ENCODE measurements around the gene CYP2W1. TPM values are rescaled to one million over a fixed set of nuclear protein-coding genes. Genes with fewer than 3 reads are reported as not detected.

The CYP2W1 gene
- total RNA-seq, 1 donor from 2014 or later, result not detected

GRCh38 chr7:1011297-1012003, 28.5 kb downstream of the CYP2W1 start:
- no peak for DNase-seq (ENCODE audit: extremely low read depth, low read depth, low spot score)

GRCh38 chr7:1012004-1012715, 29.2 kb downstream of the CYP2W1 start:
- no peak for DNase-seq (ENCODE audit: extremely low read depth, low read depth, low spot score)

GRCh38 chr7:1012716-1013095, 29.7 kb downstream of the CYP2W1 start:
- no peak for DNase-seq (ENCODE audit: extremely low read depth, low read depth, low spot score)

GRCh38 chr7:1013581-1013980, 30.6 kb downstream of the CYP2W1 start:
- no peak for DNase-seq (ENCODE audit: extremely low read depth, low read depth, low spot score)

- no peak for DNase-seq (ENCODE audit: extremely low read depth, low read depth, low spot score)
Observed at GRCh38 chr7:1014681-1015080, 31.7 kb downstream of the CYP2W1 start.

- no peak for DNase-seq (ENCODE audit: extremely low read depth, low read depth, low spot score)
Observed at GRCh38 chr7:1015196-1016121, 32.5 kb downstream of the CYP2W1 start.

GRCh38 chr7:1016577-1017531, 33.9 kb downstream of the CYP2W1 start:
- DNase-seq (ENCODE audit: extremely low read depth, low read depth, low spot score), result no peak

GRCh38 chr7:1017586-1018333, 34.8 kb downstream of the CYP2W1 start:
- DNase-seq (ENCODE audit: extremely low read depth, low read depth, low spot score), result no peak

- no peak for DNase-seq (ENCODE audit: extremely low read depth, low read depth, low spot score)
Observed at GRCh38 chr7:1018334-1018695, 35.3 kb downstream of the CYP2W1 start.

- DNase-seq (ENCODE audit: extremely low read depth, low read depth, low spot score), result no peak
Observed at GRCh38 chr7:1019255-1019785, 36.3 kb downstream of the CYP2W1 start.

- no peak for DNase-seq (ENCODE audit: extremely low read depth, low read depth, low spot score)
Observed at GRCh38 chr7:1019789-1020610, 37.0 kb downstream of the CYP2W1 start.

- no peak for DNase-seq (ENCODE audit: extremely low read depth, low read depth, low spot score)
Observed at GRCh38 chr7:1020849-1021251, 37.9 kb downstream of the CYP2W1 start.

GRCh38 chr7:1021366-1021765, 38.4 kb downstream of the CYP2W1 start:
- DNase-seq (ENCODE audit: extremely low read depth, low read depth, low spot score), result no peak

GRCh38 chr7:1021931-1022330, 39.0 kb downstream of the CYP2W1 start:
- no peak for DNase-seq (ENCODE audit: extremely low read depth, low read depth, low spot score)

GRCh38 chr7:1022356-1022755, 39.4 kb downstream of the CYP2W1 start:
- DNase-seq (ENCODE audit: extremely low read depth, low read depth, low spot score), result no peak

GRCh38 chr7:1022801-1023465, 40.0 kb downstream of the CYP2W1 start:
- no peak for DNase-seq (ENCODE audit: extremely low read depth, low read depth, low spot score)

GRCh38 chr7:1024331-1024841, 41.4 kb downstream of the CYP2W1 start:
- DNase-seq (ENCODE audit: extremely low read depth, low read depth, low spot score), result no peak

All from glomerular endothelial cell (primary cell).